OCI-LY1 (cell line): ENCODE data around the gene ARHGAP25.
A peak's percentile ranks its signal among the peaks of the same experiment; 100 is the strongest.

Experiments used
- H2AFZ ChIP-seq: fragments of 200-600 bp; sonication (generic), shearing (Covaris generic); 2 replicates; pipeline ENCODE4 v1.6.0; 2014; ENCODE audit warnings: antibody characterized with exemption, mild to moderate bottlenecking, low read length
- H3F3A ChIP-seq: fragments of 200-600 bp; sonication (generic), shearing (Covaris generic); 2 replicates; pipeline ENCODE4 v1.6.0; 2014; ENCODE audit warnings: mild to moderate bottlenecking, antibody characterized with exemption, low read length, moderate library complexity; ENCODE audit not compliant: insufficient read depth
- H3K27ac ChIP-seq: fragments of 200-600 bp; sonication (generic); 2 replicates; pipeline ENCODE4 v1.5.1; 2014; ENCODE audit warnings: low read length, mixed run types, mild to moderate bottlenecking, low read depth; ENCODE audit not compliant: poor library complexity, severe bottlenecking
- H3K27me3 ChIP-seq: fragments of 200-600 bp; sonication (generic); 2 replicates; pipeline ENCODE4 v1.6.0; 2014; ENCODE audit warnings: antibody characterized with exemption, mild to moderate bottlenecking, low read length, moderate library complexity; ENCODE audit not compliant: insufficient read depth
- H3K36me3 ChIP-seq: fragments of 200-600 bp; sonication (generic); 2 replicates; pipeline ENCODE4 v1.6.1; 2014; ENCODE audit warnings: mild to moderate bottlenecking, antibody characterized with exemption, low read length, moderate library complexity, mixed read lengths; ENCODE audit not compliant: insufficient read depth
- H3K4me1 ChIP-seq: fragments of 200-600 bp; sonication (generic); 2 replicates; pipeline ENCODE4 v1.5.1; 2014; ENCODE audit warnings: mild to moderate bottlenecking, low read length, moderate library complexity; ENCODE audit not compliant: insufficient read depth, severe bottlenecking
- H3K4me2 ChIP-seq: fragments of 200-600 bp; sonication (generic), shearing (Covaris generic); 2 replicates; pipeline ENCODE4 v1.6.1; 2014; ENCODE audit warnings: low read length
- H3K4me3 ChIP-seq: fragments of 200-600 bp; sonication (generic); 2 replicates; pipeline ENCODE4 v1.5.1; 2014; ENCODE audit warnings: low read length, low read depth, mild to moderate bottlenecking, mixed read lengths; ENCODE audit not compliant: poor library complexity, severe bottlenecking
- H3K79me2 ChIP-seq: fragments of 200-600 bp; shearing (Covaris generic); 2 replicates; pipeline ENCODE4 v1.6.1; 2016; ENCODE audit warnings: mixed run types, low read length, mixed read lengths; ENCODE audit not compliant: insufficient read depth
- H3K9ac ChIP-seq: fragments of 200-600 bp; sonication (generic), shearing (Covaris generic); 2 replicates; pipeline ENCODE4 v1.6.1; 2014; ENCODE audit warnings: mild to moderate bottlenecking, low read length, mixed read lengths
- H3K9me2 ChIP-seq: fragments of 200-600 bp; sonication (generic), shearing (Covaris generic); 2 replicates; pipeline ENCODE4 v1.6.1; 2014; ENCODE audit warnings: low read depth, mild to moderate bottlenecking, low read length, mixed read lengths
- H3K9me3 ChIP-seq: fragments of 200-600 bp; shearing (Covaris generic); 2 replicates; pipeline ENCODE4 v1.6.1; 2014; ENCODE audit warnings: low read length, mixed read lengths
- H4K20me1 ChIP-seq: fragments of 200-600 bp; sonication (generic), shearing (Covaris generic); 2 replicates; pipeline ENCODE4 v1.6.0; 2016; ENCODE audit warnings: mild to moderate bottlenecking, low read length; ENCODE audit not compliant: insufficient read depth
- EZH2 ChIP-seq: fragments of 200-600 bp; sonication (generic), shearing (Covaris generic); IDR thresholded peaks from 2 replicates; pipeline ENCODE4 v1.8.0; 2017; ENCODE audit warnings: borderline replicate concordance, mixed run types, mild to moderate bottlenecking, antibody characterized with exemption, low read length, moderate library complexity, mixed read lengths
- TF ChIP-seq, protein P1 (sequence below): fragments of 200-600 bp; sonication (generic), shearing (Covaris generic); IDR thresholded peaks from 2 replicates; pipeline ENCODE4 v1.5.1; 2017; ENCODE audit warnings: mild to moderate bottlenecking, antibody characterized with exemption, low read length, moderate library complexity, mixed read lengths

ARHGAP25 gene

DNA sequence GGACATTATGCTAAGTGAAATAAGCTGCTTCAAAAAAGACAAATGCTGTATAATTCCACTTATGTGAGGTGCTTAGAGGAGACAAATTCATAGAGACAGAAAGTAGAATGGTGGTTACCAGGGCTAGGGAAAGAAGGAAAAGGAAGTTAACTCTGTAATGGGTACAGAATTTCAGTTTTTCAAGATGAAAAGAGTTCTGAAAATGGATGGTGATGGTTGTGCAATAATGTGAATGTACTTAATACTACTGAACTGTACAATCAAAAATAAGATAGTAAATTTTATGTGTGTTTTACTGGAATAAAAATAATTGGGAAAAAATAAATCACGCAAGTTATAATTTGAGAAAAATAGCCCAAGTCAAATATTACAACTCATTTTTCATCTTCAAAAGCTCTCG is 27.5 kb downstream of the ARHGAP25 start:
- H3K79me2 ChIP-seq, result peaks cover 14% of the 10 kb centered on the region
- peaks cover 14% of the 10 kb centered on the region for H3K36me3 ChIP-seq
- peak overlapping the region; percentile 98 for H3K27ac ChIP-seq
- peak overlapping the region; percentile 35 for H3K4me3 ChIP-seq
- peak overlapping the region; percentile 53 for H3K4me2 ChIP-seq
- no peaks in the 10 kb centered on the region for H3K9me2 ChIP-seq
- TF ChIP-seq, protein P1, sequence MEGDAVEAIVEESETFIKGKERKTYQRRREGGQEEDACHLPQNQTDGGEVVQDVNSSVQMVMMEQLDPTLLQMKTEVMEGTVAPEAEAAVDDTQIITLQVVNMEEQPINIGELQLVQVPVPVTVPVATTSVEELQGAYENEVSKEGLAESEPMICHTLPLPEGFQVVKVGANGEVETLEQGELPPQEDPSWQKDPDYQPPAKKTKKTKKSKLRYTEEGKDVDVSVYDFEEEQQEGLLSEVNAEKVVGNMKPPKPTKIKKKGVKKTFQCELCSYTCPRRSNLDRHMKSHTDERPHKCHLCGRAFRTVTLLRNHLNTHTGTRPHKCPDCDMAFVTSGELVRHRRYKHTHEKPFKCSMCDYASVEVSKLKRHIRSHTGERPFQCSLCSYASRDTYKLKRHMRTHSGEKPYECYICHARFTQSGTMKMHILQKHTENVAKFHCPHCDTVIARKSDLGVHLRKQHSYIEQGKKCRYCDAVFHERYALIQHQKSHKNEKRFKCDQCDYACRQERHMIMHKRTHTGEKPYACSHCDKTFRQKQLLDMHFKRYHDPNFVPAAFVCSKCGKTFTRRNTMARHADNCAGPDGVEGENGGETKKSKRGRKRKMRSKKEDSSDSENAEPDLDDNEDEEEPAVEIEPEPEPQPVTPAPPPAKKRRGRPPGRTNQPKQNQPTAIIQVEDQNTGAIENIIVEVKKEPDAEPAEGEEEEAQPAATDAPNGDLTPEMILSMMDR, result no peak
- TF ChIP-seq EZH2, result no peak
- H3K27me3 ChIP-seq, result no peaks in the 10 kb centered on the region
- H3F3A ChIP-seq, result peaks cover 8% of the 10 kb centered on the region; the same call in 1 of the 2 replicates
- H2AFZ ChIP-seq, result no peak overlapping the region
- H4K20me1 ChIP-seq, result no peaks in the 10 kb centered on the region
- H3K4me1 ChIP-seq, result peaks cover 78% of the 10 kb centered on the region
- H3K9me3 ChIP-seq, result peaks cover 2% of the 10 kb centered on the region; the same call in 1 of the 2 replicates
- H3K9ac ChIP-seq, result peak overlapping the region; percentile 38

DNA sequence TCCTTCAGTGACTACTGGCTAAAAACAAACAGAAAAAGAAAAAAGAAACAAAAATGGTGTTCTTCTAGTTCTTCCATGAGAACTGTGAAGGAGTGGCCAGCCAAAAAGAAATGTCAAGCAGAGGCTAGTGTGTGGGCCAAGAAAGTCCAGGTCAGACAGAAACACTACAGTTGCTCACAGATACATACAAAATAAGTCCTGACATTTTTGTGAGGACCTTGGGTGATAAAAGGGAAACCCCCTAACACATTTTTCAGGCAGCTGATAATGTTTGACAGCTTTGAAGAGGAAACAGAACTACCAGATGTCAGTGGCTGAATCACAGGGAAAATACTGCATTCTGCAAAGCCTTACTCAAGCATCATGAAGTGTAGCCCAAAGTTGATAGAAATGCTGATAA is 28.1 kb downstream of the ARHGAP25 start:
- TF ChIP-seq, protein P1, result no peak
- TF ChIP-seq EZH2, result no peak
- Histone ChIP-seq H4K20me1 (no peaks in the 10 kb centered on the region), H3K9me3 (no peaks in the 10 kb centered on the region), H3K27me3 (no peaks in the 10 kb centered on the region), H3F3A (peaks cover 10% of the 10 kb centered on the region; the same call in 1 of the 2 replicates), H3K27ac (peak overlapping the region; percentile 98), H3K36me3 (peaks cover 9% of the 10 kb centered on the region), H3K9me2 (no peaks in the 10 kb centered on the region), H3K9ac (peak overlapping the region; percentile 44; the same call in 1 of the 2 replicates), H3K4me2 (peak overlapping the region; percentile 53), H3K4me3 (peak overlapping the region; percentile 35), H2AFZ (no peak overlapping the region), H3K4me1 (peaks cover 84% of the 10 kb centered on the region), H3K79me2 (peaks cover 14% of the 10 kb centered on the region)

DNA sequence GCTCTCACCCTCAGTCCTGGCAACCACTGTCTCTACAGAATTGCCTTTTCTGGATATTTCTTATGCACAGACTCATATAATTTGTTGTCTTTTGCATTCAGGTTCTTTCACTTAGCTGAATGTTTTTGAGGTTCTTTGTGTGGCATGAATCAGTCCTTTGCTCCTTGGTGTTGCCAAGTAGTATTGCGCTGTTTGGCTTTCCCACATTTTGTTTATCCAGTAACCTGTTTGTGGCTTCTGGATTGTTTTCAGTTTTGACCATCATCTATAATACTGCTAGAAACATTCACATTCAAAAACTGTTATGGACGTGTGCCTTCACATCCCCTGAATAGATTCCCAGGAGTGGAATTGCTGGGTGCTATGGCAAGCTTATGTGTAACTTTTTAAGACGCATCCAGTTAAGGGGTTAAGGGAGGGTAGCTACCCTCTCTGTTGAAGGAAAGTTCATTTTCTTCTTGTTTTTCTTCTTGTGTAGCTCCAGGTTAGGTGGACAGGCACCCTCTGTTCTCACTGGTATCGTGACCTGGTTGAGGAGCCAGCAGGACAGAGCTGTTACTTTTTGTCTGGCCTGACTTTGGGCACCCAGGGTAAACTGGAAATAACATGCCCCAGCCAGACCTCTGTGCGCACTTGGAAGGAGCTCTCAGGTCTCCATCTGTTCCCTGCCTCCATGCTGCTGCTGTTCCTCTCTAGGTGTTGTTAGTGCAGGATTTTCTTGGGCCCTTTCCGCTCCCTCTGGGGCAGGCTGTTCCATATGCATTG is 29.6 kb downstream of the ARHGAP25 start:
- H3K9ac ChIP-seq, result peak overlapping the region; percentile 44
- no peak overlapping the region for H2AFZ ChIP-seq
- no peaks in the 10 kb centered on the region for H4K20me1 ChIP-seq
- no peaks in the 10 kb centered on the region for H3K36me3 ChIP-seq
- no peak for TF ChIP-seq EZH2
- H3K4me1 ChIP-seq, result peaks cover 99% of the 10 kb centered on the region
- H3K79me2 ChIP-seq, result peaks cover 14% of the 10 kb centered on the region
- peak overlapping the region; percentile 98 for H3K27ac ChIP-seq
- peak overlapping the region; percentile 43 for H3K4me3 ChIP-seq
- no peaks in the 10 kb centered on the region for H3K27me3 ChIP-seq
- H3K9me3 ChIP-seq, result no peaks in the 10 kb centered on the region
- H3K4me2 ChIP-seq, result peak overlapping the region; percentile 59
- no peaks in the 10 kb centered on the region for H3K9me2 ChIP-seq
- H3F3A ChIP-seq, result peaks cover 13% of the 10 kb centered on the region; the same call in 1 of the 2 replicates
